Brain microvascular endothelial cell (primary cell): Measurements from ENCODE around the gene SKOR2.
"Not testable (repeated sequence)": the region's sequence is repeated elsewhere in the genome, so short reads cannot be mapped to it uniquely, and the experiment has no call there.

Experiments used
- DNase-seq: peaks from one replicate; pipeline ENCODE4 v3.0.0-alpha.2; 2020
- H3K27ac ChIP-seq: fragments of 250-450 bp; sonication (Bioruptor Pico); 2 replicates; pipeline ENCODE4 v1.5.1; 2020; ENCODE audit warnings: mild to moderate bottlenecking, moderate library complexity
- H3K27me3 ChIP-seq: fragments of 250-450 bp; sonication (Bioruptor Pico); replicated peaks from 2 replicates; pipeline ENCODE4 v1.5.1; 2020; ENCODE audit warnings: mild to moderate bottlenecking
- H3K36me3 ChIP-seq: fragments of 250-450 bp; sonication (Bioruptor Pico); replicated peaks from 2 replicates; pipeline ENCODE4 v1.5.1; 2020; ENCODE audit warnings: mild to moderate bottlenecking
- H3K4me3 ChIP-seq: 2 replicates; pipeline ENCODE4 v1.5.1; 2011; ENCODE audit warnings: low read depth, mild to moderate bottlenecking, control low read depth, low read length, moderate library complexity
- CTCF ChIP-seq: IDR thresholded peaks from 2 replicates; pipeline ENCODE4 v1.5.1; 2011; ENCODE audit warnings: low read depth, mild to moderate bottlenecking, moderate library complexity, low read length, control low read depth, inconsistent platforms; ENCODE audit errors: missing control alignments
- in situ Hi-C: cut with HindIII; loops from 2 replicates; pipeline ENCODE4 v1.10.0; 2017; ENCODE audit warnings: low sequenced_read_pairs, low pct_ligation_motif_present

The SKOR2 gene

GRCh38 chr18:47191961-47192360, 59.5 kb downstream of the SKOR2 start:
- peak; percentile 52 for DNase-seq
- in situ Hi-C loops = no loop called here
- H3K4me3 ChIP-seq = no peak overlapping the region

GRCh38 chr18:47187721-47188120, 63.7 kb downstream of the SKOR2 start:
- Histone ChIP-seq H3K27me3 (no peaks in the 10 kb centered on the region), H3K4me3 (no peak overlapping the region), H3K27ac (no peak overlapping the region), H3K36me3 (no peaks in the 10 kb centered on the region)
- DNase-seq = no peak
- TF ChIP-seq CTCF = no peak
- in situ Hi-C loops = no loop called here

More at GRCh38 chr18:47191961-47192360, 59.5 kb downstream of the SKOR2 start:
- Histone ChIP-seq H3K27me3 (no peaks in the 10 kb centered on the region), H3K27ac (no peak overlapping the region), H3K36me3 (no peaks in the 10 kb centered on the region)
- TF ChIP-seq CTCF = no peak

GRCh38 chr18:47184419-47185050, 66.9 kb downstream of the SKOR2 start:
- Histone ChIP-seq H3K4me3 (no peak overlapping the region), H3K27ac (no peak overlapping the region), H3K36me3 (no peaks in the 10 kb centered on the region), H3K27me3 (no peaks in the 10 kb centered on the region)
- TF ChIP-seq CTCF = no peak
- peak; percentile 25 for DNase-seq
- in situ Hi-C loops = no loop called here

- H3K36me3 ChIP-seq, DNase-seq, H3K27ac ChIP-seq, H3K4me3 ChIP-seq, in situ Hi-C loops, H3K27me3 ChIP-seq: not testable (repeated sequence)
Measured at GRCh38 chr18:47182156-47182555, 69.3 kb downstream of the SKOR2 start.

- no peaks in the 10 kb centered on the region for H3K27me3 ChIP-seq
- in situ Hi-C loops = no loop called here
Measured at GRCh38 chr18:47180765-47181164, 70.7 kb downstream of the SKOR2 start.

GRCh38 chr18:47179520-47179919, 71.9 kb downstream of the SKOR2 start:
- in situ Hi-C loops = no loop called here
- H3K27ac ChIP-seq = no peak overlapping the region
- no peak for TF ChIP-seq CTCF

More at GRCh38 chr18:47180765-47181164, 70.7 kb downstream of the SKOR2 start:
- Histone ChIP-seq H3K4me3 (no peak overlapping the region), H3K27ac (no peak overlapping the region), H3K36me3 (no peaks in the 10 kb centered on the region)
- TF ChIP-seq CTCF = no peak
- DNase-seq = no peak

More at GRCh38 chr18:47179520-47179919, 71.9 kb downstream of the SKOR2 start:
- H3K4me3 ChIP-seq = no peak overlapping the region
- H3K27me3 ChIP-seq = no peaks in the 10 kb centered on the region
- DNase-seq = no peak
- H3K36me3 ChIP-seq = no peaks in the 10 kb centered on the region
